Measurements from ENCODE around the gene SLC39A13. TPM values are rescaled to one million over a fixed set of nuclear protein-coding genes. Genes with fewer than 3 reads are reported as not detected.

SLC39A13 gene
- total RNA-seq, 4 donors from 2014 or later = 21.2 to 52.6 (median 46.0) TPM

GRCh38 chr11:47425611-47426010 lies 17.2 kb downstream of the SLC39A13 start:
- no peak for TF ChIP-seq CTCF (IDR thresholded peaks at IDR 0.05; ENCODE audit: low read depth)

- TF ChIP-seq CTCF (IDR thresholded peaks at IDR 0.05; ENCODE audit: low read depth) = no peak
Observed at GRCh38 chr11:47426062-47426956, 17.9 kb downstream of the SLC39A13 start, which contains the start of gene PSMC3. PSMC3 (minus strand) TSS chr11:47426439; CDS start chr11:47426279, 160 bp downstream.

- TF ChIP-seq CTCF (IDR thresholded peaks at IDR 0.05; ENCODE audit: low read depth) = no peak
Observed at GRCh38 chr11:47430524-47430923, 22.1 kb downstream of the SLC39A13 start.

- no peak for TF ChIP-seq CTCF (IDR thresholded peaks at IDR 0.05; ENCODE audit: low read depth)
Observed at GRCh38 chr11:47431356-47432083, 23.1 kb downstream of the SLC39A13 start.

GRCh38 chr11:47433157-47433556 lies 24.8 kb downstream of the SLC39A13 start:
- TF ChIP-seq CTCF (IDR thresholded peaks at IDR 0.05; ENCODE audit: low read depth) = no peak

GRCh38 chr11:47434011-47434786 lies 25.8 kb downstream of the SLC39A13 start:
- TF ChIP-seq CTCF (IDR thresholded peaks at IDR 0.05; ENCODE audit: low read depth) = no peak
